K562 treated with DMSO at 1 percent for 4 hours (cell line): ENCODE measurements around the gene ATP6AP1. TPM values are rescaled to one million over a fixed set of nuclear protein-coding genes. Genes with fewer than 3 reads are reported as not detected.

ENCODE experiments used
- total RNA-seq: library from RNA; unstranded; fragments of 300-600 nt; gene quantifications from 2 replicates; pipeline ENCODE4 v1.2.3, GENCODE V29; 2022; ENCODE audit not compliant: insufficient read depth

ATP6AP1 gene, protein sequence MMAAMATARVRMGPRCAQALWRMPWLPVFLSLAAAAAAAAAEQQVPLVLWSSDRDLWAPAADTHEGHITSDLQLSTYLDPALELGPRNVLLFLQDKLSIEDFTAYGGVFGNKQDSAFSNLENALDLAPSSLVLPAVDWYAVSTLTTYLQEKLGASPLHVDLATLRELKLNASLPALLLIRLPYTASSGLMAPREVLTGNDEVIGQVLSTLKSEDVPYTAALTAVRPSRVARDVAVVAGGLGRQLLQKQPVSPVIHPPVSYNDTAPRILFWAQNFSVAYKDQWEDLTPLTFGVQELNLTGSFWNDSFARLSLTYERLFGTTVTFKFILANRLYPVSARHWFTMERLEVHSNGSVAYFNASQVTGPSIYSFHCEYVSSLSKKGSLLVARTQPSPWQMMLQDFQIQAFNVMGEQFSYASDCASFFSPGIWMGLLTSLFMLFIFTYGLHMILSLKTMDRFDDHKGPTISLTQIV
- 230 and 231 TPM in 2 replicates for total RNA-seq

DNA sequence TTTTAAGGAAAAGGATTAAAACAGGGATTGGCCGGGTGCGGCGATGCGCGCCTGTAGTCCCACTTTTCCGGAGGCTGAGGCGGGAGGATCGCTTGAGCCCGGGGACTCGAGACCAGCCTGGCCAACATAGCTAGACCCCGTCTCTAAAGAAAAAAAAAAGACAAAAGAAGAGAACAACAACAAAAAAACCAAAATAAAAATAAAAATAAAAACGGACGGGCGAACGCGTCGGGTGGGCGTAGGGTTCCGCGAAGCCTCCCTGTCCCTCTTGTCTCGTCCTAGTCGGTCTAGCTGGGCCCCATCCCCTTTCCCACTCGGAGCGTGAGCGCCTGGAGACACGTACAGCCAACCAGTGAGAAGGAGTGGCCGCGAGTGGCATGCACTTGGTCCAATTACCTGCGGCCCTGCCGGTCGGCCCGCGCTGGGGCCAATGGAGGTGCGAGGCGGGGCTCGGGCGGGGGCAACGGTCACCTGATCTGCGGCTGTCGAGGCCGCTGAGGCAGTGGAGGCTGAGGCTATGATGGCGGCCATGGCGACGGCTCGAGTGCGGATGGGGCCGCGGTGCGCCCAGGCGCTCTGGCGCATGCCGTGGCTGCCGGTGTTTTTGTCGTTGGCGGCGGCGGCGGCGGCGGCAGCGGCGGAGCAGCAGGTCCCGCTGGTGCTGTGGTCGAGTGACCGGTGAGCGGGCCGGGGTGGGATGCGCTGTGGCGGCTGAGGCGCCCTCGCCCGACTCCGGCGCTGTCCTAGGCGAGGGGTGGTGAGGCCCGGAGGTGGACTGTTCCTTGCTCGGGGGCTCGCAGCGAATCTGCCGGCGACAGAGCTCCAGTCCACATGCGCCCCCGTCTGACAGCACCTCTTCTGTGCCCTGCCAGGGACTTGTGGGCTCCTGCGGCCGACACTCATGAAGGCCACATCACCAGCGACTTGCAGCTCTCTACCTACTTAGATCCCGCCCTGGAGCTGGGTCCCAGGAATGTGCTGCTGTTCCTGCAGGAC lies at the start of gene ATP6AP1:
Gene ATP6AP1, plus strand, starts transcription at position 502 of the 996 bp plus-strand sequence. Its CDS starts 16 bp downstream, at position 518.

DNA sequence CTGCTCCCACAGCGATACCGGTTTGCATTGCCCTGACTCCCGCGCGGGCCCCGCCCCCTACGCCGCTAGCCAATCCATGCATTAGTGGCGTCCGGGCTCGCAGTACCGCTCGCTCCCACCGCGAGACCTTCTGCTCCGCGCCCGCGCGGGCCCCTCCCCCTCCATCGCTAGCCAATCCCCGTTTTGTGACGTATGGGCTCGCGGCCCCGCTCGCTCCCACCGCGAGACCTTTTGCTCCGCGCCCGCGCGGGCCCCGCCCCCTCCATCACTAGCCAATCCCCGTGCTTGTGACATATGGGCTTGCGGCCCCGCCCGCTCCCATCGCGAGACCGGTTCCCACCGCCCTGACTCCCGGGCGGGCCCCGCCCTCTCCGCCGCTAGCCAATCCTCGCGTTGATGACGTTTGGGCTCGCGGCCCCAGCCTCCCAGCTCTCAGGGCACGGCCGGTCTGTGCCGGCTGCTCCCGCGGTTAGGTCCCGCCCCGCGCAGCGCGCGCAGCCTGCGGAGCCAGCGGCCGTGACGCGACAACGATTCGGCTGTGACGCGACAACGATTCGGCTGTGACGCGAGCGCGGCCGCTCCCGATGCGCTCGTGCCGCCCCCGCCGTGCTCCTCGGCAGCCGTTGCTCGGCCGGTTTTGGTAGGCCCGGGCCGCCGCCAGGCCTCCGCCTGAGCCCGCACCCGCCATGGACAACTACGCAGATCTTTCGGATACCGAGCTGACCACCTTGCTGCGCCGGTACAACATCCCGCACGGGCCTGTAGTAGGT lies 49.5 kb upstream of the ATP6AP1 start, which contains the start of gene EMD:
Gene EMD, plus strand, starts transcription at position 497 of the 770 bp plus-strand sequence. Its CDS starts 190 bp downstream, at position 687.

DNA sequence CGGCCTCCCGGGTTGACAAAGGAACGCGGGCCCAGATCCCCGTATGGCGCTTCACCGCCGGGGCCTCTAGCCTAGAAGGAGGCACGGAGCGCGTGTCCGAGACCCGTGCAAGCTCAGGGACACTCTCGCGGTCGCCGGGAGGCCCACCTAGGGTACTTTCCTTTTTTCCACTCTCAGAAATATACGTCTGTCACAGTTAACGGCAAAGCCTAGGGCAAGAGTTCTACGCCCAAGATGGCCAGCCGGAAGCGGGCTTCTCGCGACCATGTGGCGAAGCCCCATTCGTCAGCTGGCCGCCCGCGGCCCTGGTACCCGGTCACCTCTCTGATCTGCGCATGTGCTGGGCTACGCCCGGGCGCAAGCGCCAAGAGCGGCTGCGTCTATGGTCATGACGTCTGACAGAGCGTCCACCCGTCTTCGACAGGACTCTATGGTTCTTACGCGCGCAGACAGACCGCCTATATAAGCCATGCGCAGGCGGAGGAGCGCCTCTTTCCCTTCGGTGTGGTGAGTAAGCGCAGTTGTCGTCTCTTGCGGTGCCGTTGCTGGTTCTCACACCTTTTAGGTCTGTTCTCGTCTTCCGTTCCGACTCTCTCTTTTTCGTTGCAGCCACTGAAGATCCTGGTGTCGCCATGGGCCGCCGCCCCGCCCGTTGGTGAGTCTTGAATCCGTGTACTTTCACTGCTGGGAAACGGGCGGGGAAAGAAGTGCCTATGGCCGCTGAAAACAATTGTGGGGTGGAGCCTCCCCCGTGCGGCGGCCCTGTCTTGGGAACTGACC lies 30.4 kb upstream of the ATP6AP1 start, which contains the start of gene RPL10:
Gene RPL10, plus strand, starts transcription at position 490 of the 780 bp plus-strand sequence. Its CDS starts 143 bp downstream, at position 633.

DNA sequence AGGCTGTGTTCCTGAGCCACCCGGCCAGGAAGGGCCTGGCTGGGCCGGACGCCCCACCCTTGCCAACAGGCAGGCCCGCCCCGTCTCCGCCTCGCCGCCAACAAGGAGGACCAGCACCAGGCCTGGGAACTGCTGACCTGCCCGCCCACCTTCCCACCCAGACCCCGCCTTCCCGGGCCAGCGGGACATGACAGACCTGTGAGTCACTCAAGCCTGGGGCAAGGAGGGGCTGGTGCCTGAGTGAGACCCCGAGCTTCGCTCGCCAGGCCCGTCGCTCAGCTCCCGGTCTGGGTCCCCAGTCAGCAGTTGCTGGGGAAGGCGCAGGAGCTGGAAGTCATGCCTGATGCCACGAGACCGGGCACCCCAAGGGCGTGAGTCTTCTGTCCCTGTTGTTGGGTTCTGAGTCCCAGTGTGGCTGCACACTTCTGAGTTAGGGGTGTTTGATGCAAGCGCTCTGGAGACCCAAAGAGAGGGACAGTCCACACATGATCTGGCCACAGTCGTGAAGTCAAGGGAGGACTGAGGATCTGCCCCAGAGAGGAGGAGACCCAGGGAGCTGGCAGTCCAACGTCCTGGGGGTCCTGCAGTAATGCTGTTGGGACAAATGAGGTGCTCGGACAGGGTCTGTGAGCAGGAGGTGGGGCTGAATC lies 19.1 kb upstream of the ATP6AP1 start, which contains the start of gene DNASE1L1:
Gene DNASE1L1, minus strand, starts transcription at position 33 of the 650 bp plus-strand sequence. CDS start 3,686 bp downstream, outside the sequence.

DNA sequence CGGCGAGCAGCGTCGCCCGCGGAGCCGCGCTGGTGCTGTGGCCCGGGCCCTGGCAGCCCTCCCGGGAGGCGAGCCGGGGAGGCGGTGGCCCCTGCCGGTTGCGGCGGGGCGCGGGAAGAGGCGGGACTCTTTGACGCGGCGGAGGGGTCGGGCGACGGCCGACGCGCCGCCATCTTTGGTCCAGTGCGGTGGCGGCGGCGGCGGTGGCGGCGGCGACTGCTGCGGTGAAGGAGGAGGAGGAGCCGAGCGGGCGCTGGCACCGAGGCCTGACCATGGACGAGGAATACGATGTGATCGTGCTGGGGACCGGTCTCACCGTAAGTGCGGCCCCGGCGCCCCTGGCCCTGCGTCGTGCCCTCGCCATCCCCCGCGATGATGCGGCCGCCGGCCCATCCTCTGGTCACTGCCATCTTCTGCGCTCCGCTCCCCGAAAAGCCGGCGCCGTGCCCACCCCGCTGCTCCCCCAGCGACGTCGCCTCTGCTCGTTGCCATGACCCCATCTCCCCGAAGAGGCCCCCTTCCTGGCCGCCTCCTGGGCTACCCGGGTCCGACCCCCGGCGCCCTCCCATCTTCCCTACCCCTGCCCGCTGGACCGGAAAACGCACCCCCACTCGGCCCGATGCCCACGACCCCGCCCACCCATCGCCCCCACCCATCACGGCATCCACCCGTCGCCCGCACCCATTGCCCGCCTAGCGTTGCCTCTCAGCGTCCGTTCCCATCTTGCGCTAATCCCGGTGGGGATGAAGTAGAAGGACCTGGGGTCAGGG lies 8.7 kb downstream of the ATP6AP1 start, which contains the start of gene GDI1:
Gene GDI1, plus strand, starts transcription at position 172 of the 770 bp plus-strand sequence. Its CDS starts 101 bp downstream, at position 273.

DNA sequence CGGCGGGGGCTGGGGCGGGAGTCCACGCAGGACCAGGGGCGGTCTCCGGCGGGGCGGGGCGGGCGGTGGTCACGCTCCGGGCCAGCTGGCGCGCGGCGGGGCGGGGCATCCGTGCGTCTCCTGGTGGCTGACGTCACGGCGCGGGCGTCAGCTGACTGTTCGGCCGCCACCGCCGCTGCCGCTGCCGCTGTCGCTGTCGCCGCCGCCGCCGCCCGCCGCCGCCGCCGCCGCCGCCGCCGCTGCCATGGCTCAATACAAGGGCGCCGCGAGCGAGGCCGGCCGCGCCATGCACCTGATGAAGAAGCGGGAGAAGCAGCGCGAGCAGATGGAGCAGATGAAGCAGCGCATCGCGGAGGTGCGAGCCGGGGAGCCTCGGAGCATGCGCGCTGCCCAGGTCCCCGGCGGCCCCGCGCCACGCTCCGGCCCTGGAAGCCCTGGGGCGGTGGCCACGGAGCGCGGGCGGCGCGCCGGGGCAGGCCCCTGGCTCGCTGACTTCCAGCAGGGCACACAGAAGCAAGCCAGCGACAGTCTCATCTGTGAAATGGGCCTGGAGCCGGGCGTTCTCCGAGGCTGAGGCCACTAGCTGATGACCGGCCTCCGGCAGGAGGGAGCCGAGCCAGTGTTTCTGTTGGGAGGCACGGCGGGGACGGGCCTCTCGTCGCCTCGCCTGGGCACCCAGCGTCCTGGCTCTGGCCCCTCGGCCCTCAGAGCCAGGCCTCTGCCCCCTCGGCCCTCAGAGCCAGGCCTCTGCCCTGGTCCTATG lies 15.7 kb downstream of the ATP6AP1 start, which contains the start of gene FAM50A:
Gene FAM50A, plus strand, starts transcription at position 150 of the 763 bp plus-strand sequence. Its CDS starts 95 bp downstream, at position 245.

DNA sequence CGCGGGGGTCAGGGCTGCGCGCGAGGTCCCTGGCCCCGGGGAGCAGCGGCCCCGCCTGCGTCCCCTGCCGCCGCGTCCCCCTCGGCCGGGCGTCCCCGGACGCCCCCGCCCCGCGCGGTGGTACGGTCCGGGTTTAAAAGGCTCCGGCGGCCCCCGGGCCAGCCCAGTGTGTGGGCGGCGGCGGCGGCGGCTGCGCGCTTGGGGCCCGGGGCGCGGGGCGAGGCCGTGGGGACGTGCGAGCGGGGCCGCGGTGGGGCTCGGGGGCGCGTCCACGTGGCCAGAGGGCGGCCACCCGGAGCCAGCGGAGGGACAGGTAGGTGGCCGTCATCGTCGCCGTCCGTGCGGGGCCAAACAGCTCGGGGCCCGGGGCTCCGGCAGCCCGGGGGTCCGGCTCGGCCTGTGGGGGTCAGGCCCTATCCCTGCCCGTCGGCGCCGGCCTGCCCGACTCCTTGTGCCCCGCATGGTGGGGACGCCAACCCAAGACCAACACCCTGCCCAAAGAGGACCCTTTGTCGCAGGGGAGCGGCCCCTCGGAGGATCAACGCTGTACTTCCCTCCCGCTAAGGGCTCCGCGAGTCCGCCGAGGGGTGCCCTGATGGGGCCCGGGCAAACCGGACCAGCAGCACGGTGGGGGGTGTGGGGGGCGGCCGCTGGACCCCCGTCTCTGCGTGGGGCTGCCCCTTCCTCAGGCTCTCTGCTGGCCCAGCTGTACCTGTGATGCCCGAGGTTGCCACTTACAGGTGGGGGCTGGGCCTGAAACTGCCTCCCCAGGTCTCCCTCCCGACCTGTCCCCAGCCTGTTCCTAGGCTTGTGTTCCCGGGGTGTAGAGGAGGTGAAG lies 29.9 kb downstream of the ATP6AP1 start, which contains the start of gene PLXNA3:
Gene PLXNA3, plus strand, starts transcription at position 166 of the 838 bp plus-strand sequence. CDS start 1,903 bp downstream, outside the sequence.

DNA sequence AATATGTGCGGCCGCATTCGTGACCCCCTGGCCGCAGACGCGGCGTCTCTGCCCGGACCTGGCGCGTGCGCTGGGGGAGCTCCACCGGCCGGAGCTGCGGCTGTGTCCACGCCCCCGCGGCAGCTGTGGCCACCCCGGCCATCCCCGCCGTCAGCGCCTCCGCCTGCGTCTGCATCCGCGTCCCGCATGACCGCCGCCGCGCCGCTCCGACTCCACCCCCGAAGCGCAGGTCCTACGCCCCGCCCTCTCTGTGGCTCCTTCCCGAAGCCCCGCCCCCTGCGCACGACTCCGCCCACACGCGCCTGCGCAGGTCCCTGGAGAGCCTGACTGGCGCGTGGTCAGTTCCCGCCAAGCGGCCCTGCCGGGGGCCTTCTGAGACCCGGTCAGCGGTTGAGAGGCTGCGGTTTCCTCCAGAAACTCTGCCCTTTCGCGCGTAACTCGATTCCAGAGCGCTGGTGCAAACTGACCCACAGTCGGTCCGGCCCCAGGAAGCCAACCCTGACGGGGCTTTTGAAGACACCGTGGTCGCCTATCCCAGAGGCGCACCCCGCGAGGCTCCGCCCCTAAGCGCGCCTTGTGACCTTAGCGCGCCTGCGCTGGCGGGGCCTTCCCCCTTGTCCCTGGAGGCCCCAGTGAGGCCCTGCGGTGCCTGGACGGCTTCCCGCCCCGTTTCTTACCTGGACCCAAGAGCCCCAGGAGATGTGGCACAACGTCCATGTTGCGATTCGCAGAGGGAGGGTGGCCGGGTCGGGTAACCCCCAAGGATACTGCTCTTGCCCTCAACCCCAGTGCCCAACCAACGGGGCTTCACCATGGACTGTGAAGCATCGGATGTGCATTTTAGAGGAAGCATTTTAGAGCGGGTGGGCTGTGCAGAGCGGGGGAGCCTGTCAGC lies 50.5 kb downstream of the ATP6AP1 start, which contains the start of gene LAGE3:
Gene LAGE3, minus strand, starts transcription at position 554 of the 895 bp plus-strand sequence. Its CDS starts 366 bp downstream, at position 188.

Other genes starting within 250 kb of the ATP6AP1 start
- not detected in 2 replicates for gene OPN1MW, start 246.1 kb upstream of the ATP6AP1 start, total RNA-seq
- gene OPN1MW2, start 208.9 kb upstream of the ATP6AP1 start, total RNA-seq: not detected in 2 replicates
- not detected in 2 replicates for gene OPN1MW3, start 171.1 kb upstream of the ATP6AP1 start, total RNA-seq
- gene TEX28, start 133.6 kb upstream of the ATP6AP1 start, total RNA-seq: not detected in 2 replicates
- gene TKTL1, start 132.9 kb upstream of the ATP6AP1 start, total RNA-seq: 1.2 and 2.2 TPM in 2 replicates
- 626 and 661 TPM in 2 replicates for gene FLNA, start 54.0 kb upstream of the ATP6AP1 start, total RNA-seq
- gene EMD, start 49.4 kb upstream of the ATP6AP1 start, total RNA-seq: 102 and 119 TPM in 2 replicates
- 14,280 and 14,407 TPM in 2 replicates for gene RPL10, start 30.3 kb upstream of the ATP6AP1 start, total RNA-seq
- gene DNASE1L1, start 19.4 kb upstream of the ATP6AP1 start, total RNA-seq: 18.1 and 21.6 TPM in 2 replicates
- 35.2 and 47.4 TPM in 2 replicates for gene TAFAZZIN, start 17.1 kb upstream of the ATP6AP1 start, total RNA-seq
- gene GDI1, start 8.5 kb downstream of the ATP6AP1 start, total RNA-seq: 99.3 and 105 TPM in 2 replicates
- gene FAM50A, start 15.5 kb downstream of the ATP6AP1 start, total RNA-seq: 149 and 188 TPM in 2 replicates
- 7.5 and 12.5 TPM in 2 replicates for gene PLXNA3, start 29.6 kb downstream of the ATP6AP1 start, total RNA-seq
- 170 and 180 TPM in 2 replicates for gene LAGE3, start 50.6 kb downstream of the ATP6AP1 start, total RNA-seq
- 69.7 and 80.5 TPM in 2 replicates for gene UBL4A, start 57.9 kb downstream of the ATP6AP1 start, total RNA-seq
- gene SLC10A3, start 62.0 kb downstream of the ATP6AP1 start, total RNA-seq: 47.8 and 56.8 TPM in 2 replicates
- 84.1 and 87.0 TPM in 2 replicates for gene FAM3A, start 87.6 kb downstream of the ATP6AP1 start, total RNA-seq
- gene G6PD, start 118.2 kb downstream of the ATP6AP1 start, total RNA-seq: 233 and 273 TPM in 2 replicates
- gene IKBKG, start 118.9 kb downstream of the ATP6AP1 start, total RNA-seq: 38.5 and 40.3 TPM in 2 replicates
- gene CTAG1A, start 156.5 kb downstream of the ATP6AP1 start, total RNA-seq: not detected in 2 replicates
- gene CTAG1B, start 190.6 kb downstream of the ATP6AP1 start, total RNA-seq: not detected in 2 replicates
- 30.2 and 37.9 TPM in 2 replicates for gene CTAG2, start 224.9 kb downstream of the ATP6AP1 start, total RNA-seq